HT1080 (cell line): ENCODE measurements around the gene IFT57. TPM values are rescaled to one million over a fixed set of nuclear protein-coding genes. Genes with fewer than 3 reads are reported as not detected.
"Not testable (repeated sequence)": the region's sequence is repeated elsewhere in the genome, so short reads cannot be mapped to it uniquely, and the experiment has no call there.

Source experiments
- DNase-seq: peaks from one replicate; pipeline ENCODE4 v3.0.0-alpha.2; 2015; ENCODE audit warnings: low read depth
- total RNA-seq: library from RNA; depleted of rRNA; stranded (reverse); fragments of >200 nt; shearing (Covaris generic); gene quantifications from 2 replicates; pipeline ENCODE4 v1.2.3, GENCODE V29; 2014

IFT57 gene
- total RNA-seq, 1 experiment from 2014 or later, result 83.1 TPM

DNA sequence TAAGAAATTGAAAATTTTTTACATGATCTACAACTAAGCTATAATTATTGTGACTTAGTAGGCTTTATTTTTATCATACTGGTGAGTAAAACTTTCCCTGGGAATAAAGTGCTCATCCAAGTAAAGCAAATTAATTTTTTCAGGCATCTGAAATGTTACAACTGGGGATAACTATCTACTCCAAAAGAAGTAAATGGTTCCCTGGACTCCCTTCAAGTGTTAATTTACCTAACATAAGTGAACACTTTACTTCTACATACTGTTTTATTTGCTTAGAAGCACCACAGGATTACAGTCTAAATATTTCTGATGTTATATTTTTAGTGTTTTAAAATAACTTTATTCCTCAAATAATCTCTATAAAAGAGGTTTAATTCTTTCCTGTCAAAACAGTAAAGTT is 57.8 kb downstream of the IFT57 start:
- DNase-seq, result no peak

DNA sequence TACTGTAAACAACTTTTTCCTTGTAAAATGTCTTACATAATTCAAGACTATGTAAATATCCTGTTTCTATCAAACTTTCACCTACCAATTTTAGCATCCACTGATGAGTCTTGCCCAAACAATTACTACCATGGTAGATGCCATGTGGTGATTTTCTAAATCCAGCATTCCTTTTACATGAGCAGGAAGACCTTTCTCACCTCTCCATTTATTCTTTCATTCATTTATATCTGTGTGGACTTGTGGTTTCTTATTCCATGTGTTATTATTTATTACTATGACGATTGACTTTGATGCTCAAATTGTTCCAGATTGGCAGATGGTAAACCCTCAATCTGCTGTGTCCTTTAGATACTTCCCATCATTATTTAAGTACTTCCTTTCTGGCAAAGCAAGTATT is 62.4 kb downstream of the IFT57 start:
- peak; percentile 82 for DNase-seq

DNA sequence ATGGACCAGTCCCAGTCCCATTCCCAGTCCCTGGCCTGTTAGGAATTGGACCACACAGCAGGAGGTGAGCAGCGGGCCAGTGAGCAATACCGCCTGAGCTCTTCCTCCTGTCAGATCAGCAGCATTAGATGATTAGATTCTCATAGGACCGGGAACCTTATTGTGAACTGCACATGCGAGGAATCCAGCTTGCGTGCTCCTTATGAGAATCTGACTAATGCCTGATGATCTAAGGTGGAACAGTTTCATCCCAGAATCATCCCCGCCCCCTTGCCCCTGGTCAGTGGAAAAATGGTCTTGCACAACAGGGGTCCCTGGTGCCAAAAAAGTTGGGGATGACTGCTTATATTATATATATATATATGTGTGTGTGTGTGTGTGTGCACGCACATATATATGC is 63.1 kb downstream of the IFT57 start:
- no peak for DNase-seq

DNA sequence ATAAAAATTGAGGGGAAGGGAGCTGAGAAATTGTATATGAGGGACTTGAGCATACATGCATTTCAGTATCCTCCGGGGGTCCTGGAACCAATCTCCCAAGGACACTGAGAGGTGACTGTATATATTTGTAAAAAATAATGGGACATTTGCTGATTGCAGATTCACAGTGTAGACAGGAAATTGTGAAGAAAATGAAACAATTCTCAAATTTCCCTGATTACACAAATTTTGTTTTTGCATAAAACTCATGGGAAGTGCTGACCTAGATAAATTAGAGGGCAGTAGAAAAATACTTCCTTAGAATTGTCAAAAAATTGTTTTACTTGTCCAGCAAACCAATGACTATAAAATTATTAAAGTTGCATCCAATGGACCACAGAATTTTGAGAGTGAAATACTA is 64.0 kb downstream of the IFT57 start:
- no peak for DNase-seq

DNA sequence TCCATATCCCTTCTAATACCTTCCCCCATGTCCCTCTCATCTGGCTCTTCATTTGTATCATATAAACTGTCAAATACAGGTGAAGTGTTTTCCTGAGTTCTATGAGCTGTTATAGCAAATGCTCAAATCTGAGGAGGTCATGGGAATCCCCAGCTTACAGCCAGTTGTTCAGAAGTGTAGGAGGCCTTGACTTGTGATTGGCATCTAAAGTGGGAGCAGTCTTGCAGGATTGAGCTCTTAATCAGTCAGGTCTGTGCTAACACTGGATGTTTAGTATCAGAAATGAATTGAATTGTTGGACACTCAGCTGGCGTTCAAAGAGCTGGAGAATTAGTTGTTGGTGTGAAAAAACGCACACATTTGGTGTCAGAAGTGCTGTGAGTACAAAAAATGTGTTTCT is 65.0 kb downstream of the IFT57 start:
- no peak for DNase-seq

DNA sequence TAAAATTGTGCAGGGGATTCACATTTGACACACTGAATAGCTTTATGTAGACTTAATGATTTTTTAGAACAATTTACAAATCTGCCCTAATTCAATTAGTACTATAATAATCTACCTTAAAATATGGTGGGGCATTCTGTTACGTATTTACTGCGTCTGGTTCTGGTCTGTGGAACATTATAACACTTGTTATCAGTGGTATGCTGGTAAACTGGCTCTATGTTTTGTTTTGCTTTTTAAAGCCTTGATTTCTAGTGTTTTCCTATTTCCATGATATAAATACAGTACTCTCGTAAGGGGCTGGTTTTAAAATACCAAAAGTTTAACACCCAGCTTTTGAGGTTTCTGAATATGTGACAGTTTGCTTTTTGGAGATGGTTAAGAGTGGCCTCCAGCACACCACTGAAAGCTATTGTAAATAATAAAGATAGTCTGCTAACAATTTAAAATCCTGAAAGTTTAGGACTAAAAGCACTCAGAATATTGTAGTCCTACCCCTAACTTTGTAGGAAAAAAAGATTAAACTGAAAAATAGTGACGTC is 65.8 kb downstream of the IFT57 start:
- DNase-seq, result no peak

DNA sequence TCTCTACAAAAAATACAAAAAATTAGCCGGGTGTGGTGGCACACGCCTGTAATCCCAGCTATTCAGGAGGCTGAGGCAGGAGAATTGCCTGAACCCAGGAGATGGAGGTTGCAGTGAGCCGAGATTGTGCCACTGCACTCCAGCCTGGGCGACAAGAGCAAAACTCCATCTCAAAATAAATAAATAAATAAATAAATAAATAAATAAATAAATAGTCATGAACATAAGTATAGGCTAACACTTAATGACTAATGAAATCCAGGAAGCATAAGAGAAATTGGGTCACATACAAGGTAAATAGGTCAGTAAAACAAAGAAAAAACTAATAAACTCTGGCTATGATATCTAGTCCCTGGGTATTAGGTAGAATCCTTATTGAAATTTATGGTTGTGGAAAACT is 66.6 kb downstream of the IFT57 start:
- not testable (repeated sequence) for DNase-seq

DNA sequence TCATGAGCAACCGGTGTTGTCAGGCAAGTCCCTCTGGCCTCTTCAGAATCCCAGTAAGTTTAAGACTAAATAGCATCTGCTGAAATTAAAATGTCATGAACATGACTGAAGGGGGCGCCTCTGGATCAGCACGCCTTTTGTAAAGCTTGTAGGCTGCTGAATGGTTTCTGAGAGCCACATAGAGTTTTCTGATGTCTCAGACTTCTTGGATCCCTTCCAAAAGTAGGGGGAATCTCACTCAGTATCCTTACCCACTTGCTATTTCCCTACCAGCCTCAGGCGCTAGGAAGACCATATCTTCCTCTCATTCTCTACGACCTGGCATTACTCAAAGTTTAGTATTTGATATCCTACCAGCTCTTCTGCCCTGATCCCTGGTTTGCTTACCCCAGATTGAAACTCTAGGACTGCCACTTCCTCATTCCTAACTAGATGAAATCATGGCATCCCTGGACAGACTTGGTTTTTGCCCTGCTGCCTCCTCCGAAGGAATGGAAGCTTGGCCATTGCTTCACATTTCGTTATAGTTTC is 68.7 kb downstream of the IFT57 start:
- peak; percentile 71 for DNase-seq

DNA sequence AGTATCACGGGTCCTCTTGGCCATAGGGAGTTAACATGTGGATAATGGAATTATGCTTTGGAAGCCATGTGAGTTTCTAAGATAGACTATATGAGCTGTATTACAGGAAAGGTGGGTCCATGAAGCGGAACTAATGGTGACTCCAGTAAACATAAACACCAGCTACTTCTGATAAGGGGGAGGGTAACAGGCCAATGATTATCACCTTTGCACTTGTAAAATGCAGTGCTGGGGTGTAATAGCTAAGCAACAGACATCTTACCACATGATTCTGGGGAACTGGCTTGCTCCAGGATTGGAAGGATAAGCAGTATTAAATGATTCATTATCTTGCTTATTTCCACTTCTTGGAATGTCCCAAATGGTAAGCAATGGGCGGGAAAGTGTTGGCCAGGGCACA is 70.0 kb downstream of the IFT57 start:
- no peak for DNase-seq

DNA sequence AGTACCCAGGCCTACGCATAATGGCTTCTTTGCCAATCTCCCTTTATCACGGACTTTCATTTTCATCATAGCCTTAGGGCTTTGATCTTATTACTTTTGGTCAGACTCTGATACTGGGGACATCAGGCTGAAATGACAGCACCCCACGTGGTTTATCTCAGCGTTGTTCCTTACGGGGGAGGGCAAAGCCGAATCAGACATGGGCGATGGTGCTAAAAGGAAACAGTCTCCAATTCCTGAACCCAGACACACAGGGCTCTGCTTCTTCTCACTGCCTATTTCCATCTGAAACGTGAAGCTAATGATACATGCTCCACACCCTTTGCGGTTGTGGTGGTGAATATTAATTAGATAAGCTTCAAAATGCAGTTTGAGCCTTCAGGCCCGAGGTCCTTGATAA is 72.0 kb downstream of the IFT57 start:
- no peak for DNase-seq

DNA sequence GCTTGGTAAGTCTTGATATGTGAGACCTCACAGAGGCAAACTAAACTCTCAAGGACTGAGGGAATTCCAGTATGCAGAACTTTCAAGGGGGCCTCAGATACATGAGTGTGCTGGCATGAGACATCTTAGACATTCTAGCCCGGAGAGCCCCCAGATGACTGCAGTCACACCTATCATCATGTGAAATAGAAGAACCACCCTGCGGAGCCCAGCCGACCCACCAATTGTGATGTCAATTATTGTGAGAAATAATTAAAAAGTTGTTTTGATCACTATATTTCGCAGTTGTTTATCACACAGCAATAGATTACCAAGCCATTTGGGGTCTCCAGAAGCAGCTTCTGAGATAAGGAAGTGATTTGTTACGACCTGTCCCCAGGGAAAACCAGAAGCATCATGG is 76.1 kb downstream of the IFT57 start:
- no peak for DNase-seq

DNA sequence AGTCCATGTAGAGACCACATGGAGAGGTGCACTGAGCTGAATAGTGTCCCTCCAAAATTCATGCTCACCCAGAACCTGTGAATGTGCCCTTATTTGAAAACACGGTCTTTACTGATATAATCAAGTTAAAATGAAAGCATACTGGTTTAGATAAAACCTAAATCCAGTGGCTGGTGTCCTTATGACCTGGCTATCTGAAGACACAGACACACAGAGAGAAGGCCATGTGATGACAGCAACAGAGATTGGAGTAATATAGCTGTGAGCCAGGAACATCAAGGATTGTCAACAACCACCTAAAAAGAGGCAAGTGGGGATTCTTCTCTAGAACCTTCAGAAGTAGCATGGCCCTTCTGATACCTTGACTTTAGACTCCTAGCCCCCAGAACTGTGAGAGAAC is 76.6 kb downstream of the IFT57 start:
- DNase-seq, result no peak

DNA sequence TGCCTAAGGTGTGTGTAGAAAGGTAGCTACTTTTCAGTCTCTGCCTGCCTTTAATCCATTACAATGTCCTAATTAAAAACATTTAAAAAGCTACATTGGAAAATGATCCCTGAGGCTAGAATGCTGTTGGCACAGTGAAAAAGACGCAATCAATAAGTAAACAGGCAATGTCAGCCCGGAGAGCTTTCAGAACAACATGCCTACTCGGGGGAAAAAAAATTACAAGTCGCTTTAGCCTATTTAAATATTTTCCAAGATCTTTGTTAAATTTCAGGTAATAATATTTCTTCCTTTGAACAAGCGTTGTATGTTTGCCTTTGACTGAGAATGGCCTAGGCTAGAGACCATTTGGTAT is 84.8 kb downstream of the IFT57 start:
- DNase-seq, result no peak

DNA sequence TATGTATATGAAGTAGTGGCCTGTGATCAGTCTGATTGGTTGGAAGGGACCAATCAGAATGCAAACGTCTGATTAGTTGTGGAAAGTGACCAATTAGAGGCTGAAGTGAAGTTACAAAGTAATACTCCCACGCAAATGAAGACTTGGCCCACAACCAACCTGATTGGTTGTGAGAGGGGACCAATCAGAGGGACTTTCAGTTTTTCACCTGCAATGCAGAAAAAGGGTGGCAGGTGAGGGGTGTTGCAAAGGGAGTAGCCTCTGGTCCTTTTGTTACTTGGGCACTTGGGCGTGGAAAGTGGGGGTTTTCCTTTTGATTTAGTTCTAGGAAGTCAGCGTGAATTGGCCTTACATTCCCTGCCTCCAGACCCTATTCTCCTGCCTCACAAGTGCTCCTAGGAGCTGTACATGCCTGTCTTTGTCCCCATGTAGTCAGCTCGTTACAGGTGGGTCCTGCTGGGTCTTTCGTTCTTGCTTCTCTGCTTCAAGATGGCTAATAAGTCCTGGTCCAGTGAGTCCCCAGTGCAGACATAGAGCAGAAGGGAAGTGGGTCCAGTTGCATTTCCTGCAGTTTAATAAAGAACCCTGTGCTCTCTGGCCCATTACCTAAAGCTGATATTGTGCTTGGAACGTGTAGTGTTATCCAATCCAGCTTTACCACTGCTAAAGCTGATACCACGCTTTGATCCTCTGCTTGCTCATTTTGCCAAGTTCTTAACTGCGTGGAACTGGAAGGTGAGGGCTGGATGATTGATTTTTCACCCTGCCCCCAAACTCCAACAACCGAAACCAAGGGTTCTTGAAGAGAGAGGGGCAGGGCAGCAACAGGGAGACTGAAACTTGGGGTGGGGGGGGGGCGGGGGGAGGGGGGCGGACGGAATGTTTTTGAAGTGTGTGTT is 85.4 kb downstream of the IFT57 start:
- DNase-seq, result no peak

DNA sequence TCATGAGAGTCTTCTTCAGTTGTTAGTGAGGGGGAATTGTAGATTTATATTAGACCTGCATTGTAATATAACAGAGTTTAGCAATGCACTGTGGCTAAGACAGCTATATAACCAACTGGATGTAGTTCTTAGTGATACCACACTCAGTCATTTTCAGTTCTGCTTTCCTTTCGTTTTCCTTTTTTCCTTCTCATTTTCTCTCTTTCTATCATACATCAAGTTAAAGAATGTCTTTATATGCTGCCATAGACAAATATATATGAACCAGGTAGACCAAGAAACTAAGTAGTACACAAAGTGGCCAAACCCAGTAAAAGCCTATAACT is 87.7 kb downstream of the IFT57 start:
- no peak for DNase-seq

DNA sequence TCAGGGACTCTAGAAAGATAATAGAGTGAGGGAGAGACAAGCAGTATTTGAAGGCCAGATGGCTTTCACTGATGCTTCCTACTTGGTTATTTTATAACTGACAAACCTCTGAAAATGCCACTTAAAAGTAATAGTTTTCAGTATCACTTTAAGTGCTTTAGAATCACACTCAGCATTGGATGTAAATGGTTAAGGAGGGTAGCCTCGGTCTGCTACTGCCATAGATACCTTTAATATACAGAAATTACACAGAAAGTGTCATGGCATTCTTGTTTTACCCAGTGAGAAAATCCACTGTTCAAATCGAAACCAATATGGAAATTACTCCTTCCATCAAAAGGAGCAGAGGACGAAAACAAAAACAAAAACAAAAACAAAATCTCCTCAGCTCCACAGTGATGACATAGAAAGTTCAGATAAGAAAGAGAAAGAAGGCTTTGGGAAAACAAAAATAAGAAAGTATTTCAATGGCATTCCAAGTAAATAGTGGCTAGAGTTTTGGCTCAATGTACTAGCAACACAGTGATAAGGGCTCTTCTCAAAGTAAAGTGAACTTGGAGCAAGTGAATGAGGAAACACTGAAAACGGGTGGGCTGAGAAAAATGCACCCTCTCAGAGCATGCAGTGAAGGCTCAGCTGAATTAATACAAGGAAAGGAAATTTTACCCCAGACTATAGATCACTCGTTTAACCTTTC is 88.2 kb downstream of the IFT57 start:
- DNase-seq, result no peak

DNA sequence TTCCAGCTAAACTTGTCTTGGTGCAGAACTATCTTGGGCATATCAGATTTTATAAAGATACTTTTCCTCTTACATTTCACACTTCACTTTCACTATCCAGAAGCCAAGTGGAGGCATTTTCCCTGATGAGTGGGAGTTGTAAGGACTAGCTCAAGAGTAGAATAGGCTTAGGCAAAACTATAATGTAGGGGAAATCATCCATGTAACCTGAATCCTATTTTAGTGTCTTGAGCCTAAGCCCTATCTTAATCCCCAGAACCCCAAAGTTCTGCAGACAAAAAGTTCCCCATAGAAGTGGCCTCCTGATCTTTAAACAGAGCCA is 89.2 kb downstream of the IFT57 start:
- no peak for DNase-seq

DNA sequence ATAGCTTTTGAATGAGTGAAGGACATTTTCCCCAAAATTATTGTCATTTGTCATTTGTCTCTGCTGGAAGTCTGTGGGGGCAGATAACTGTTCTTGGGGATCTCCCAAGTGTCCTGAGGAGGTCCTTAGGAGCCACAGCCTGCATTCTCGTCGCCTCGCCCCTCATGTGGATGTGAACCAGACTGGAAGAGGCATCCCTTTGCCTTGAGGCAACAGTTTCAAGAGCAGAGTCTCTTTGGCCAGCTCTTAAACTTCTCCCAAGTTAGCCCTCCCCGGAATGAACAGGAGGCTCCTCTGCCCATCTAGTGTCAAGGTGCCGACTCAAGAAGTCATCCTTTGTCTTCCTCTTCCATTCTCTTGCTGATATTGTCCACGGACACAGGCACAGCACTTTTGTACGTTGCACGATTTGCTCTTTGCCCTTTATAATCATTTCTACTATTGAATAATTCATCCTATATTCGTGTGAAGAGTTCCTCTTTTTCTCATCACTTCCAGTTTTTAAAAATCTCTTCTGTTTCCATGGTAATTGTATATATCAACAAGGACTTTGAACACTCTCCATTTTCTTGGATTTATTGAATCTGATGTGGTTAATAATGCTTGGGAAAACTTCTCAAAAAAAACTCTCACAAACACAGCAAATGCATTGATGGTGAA is 90.6 kb downstream of the IFT57 start:
- DNase-seq, result no peak

DNA sequence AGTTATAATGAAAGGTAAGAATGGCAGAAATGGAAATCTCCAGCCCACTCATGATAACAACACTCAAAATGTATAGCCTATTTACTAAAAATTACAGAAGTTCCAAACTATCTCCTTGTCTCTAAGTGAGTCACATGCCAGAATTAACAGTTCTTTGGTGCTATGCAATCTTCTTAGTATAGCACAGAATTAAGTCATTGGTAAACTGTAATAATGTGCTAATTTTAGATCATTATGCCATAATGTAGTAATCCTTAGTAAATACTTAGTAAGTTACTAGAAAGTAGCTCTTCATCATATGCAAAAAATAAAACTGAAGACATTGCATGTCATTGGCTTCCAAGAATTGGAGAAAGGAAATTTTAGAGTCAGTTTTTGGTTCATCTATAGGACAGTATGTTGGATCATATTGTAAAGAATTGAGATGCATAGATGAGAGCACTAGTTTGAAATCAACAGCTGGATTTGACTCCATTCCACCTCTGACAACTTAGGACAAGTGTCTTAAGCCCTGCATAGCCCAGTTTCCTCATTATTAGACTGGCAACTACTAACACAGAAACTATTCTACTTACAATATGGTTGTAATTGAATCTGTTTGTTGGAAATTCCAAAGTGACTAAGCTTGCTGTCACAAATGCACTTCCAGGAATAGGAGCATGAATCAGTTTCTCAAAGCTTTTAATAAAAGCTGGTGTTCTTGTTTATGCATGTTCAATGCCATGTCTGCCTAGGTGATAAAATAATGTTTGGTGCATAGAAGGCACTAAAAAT is 91.3 kb downstream of the IFT57 start:
- peak; percentile 94 for DNase-seq

DNA sequence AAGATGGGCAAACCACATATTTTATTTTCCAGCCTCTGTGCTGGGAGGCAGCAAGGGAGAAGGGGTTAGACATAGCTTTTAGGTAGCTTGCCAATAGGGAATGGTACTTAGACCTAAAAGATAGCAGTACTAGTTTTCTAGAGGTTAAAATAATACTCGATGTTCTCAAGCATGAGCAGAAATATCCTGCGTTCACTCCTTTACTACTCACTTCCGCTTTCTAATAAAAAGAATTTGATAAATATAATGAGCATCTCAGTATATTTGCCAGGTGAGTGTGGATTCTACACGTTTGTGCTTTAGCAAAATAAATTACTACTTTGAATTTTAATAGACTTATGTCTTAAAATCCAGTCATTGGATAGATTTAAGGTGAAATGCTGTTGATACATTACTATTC is 92.0 kb downstream of the IFT57 start:
- DNase-seq, result no peak

DNA sequence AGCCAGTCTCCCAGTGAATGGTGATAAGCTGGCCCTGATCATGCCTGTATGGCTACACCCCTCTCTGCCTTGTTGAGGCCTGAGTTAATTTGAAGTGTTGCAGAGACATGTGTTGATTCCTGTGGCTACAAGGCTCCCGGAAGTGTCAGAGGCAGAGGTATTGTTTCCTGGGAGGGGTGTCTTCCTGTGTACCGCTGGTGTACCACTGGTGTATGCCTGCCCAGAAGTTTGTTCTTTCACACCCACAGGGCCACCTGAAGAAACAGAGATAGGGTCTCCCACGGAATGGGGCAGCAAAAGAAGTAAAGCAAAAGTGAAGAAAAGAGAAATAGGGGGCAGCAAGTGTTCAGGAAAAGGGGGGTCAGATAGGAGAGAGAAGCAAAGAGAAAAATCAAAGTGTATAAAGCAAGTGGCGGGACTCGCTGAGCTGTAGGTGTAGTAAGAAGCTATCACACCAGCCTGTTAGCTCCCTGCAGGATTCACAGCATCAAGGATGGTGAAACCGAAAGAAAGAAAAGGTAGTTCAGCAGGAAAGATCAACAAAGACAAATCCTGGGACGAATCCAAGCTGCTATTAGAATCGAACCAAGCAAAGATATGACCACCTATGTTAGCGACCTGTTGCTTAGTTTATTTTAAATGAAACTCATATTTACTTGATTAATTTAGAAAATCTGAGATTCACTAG is 94.8 kb downstream of the IFT57 start:
- DNase-seq, result peak; percentile 19
